ENCODE data around the gene LRRC2. TPM values are rescaled to one million over a fixed set of nuclear protein-coding genes. Genes with fewer than 3 reads are reported as not detected.

LRRC2 gene
- total and polyA plus RNA-seq, 9 of the 15 experiments (the other 6 are each of a cell fraction or from before 2014, with no cell fraction given), result 0.01 to 0.04 (median 0.03) TPM; not detected in 5

DNA sequence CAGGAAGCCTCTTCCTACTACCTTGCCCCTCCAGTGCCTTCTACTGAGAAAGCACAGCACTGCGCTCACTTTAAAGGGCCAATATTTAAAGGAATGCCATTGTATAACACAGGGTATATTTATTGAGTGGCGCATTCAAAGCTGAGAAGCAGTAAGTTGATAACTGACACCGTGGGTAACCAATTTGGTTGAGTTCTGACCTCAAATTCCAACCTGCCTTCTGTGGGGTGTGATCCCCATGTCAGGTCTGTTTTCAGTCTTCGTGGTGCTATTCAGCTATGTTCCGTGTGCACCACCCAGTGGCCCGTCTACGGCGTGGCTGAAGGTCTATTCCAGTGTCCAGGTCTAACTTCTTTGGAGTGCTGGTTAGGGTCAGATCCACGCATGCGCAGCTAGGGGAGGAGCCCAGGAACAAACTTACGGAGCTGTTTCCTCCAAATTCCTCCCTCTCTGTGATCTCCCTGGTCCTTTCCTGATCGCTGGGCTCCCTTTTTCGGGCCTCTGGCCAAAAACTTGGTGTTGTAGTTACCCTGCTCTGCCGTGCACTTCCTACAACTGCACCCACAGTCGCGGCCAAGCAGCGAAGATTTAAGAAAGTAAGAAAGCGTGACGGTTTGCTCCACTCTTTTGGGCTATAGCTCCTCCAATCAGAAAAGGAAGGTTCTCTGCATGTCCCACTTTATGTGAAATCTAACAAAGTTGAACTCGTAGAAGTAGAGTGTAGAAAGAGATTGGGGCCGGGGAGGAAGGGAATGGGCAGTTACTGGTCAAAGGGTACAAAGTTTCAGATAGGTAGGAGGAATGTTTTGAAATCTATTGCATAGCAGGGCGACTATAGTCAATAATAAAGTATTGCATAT is 7.7 kb downstream of the LRRC2 start (continued):
- TF ChIP-seq, protein P1, sequence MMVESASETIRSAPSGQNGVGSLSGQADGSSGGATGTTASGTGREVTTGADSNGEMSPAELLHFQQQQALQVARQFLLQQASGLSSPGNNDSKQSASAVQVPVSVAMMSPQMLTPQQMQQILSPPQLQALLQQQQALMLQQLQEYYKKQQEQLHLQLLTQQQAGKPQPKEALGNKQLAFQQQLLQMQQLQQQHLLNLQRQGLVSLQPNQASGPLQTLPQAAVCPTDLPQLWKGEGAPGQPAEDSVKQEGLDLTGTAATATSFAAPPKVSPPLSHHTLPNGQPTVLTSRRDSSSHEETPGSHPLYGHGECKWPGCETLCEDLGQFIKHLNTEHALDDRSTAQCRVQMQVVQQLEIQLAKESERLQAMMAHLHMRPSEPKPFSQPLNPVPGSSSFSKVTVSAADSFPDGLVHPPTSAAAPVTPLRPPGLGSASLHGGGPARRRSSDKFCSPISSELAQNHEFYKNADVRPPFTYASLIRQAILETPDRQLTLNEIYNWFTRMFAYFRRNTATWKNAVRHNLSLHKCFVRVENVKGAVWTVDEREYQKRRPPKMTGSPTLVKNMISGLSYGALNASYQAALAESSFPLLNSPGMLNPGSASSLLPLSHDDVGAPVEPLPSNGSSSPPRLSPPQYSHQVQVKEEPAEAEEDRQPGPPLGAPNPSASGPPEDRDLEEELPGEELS (CRISPR knock-in tag; IDR thresholded peaks at IDR 0.05; ENCODE audit: borderline replicate concordance), result no peak
- TF ChIP-seq, protein P2, sequence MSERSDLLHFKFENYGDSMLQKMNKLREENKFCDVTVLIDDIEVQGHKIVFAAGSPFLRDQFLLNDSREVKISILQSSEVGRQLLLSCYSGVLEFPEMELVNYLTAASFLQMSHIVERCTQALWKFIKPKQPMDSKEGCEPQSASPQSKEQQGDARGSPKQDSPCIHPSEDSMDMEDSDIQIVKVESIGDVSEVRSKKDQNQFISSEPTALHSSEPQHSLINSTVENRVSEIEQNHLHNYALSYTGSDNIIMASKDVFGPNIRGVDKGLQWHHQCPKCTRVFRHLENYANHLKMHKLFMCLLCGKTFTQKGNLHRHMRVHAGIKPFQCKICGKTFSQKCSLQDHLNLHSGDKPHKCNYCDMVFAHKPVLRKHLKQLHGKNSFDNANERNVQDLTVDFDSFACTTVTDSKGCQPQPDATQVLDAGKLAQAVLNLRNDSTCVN (CRISPR knock-in tag; IDR thresholded peaks at IDR 0.05), result 0 out of 2 replicates have a peak, but pooled peaks have one; percentile 61
- TF ChIP-seq, protein P3, sequence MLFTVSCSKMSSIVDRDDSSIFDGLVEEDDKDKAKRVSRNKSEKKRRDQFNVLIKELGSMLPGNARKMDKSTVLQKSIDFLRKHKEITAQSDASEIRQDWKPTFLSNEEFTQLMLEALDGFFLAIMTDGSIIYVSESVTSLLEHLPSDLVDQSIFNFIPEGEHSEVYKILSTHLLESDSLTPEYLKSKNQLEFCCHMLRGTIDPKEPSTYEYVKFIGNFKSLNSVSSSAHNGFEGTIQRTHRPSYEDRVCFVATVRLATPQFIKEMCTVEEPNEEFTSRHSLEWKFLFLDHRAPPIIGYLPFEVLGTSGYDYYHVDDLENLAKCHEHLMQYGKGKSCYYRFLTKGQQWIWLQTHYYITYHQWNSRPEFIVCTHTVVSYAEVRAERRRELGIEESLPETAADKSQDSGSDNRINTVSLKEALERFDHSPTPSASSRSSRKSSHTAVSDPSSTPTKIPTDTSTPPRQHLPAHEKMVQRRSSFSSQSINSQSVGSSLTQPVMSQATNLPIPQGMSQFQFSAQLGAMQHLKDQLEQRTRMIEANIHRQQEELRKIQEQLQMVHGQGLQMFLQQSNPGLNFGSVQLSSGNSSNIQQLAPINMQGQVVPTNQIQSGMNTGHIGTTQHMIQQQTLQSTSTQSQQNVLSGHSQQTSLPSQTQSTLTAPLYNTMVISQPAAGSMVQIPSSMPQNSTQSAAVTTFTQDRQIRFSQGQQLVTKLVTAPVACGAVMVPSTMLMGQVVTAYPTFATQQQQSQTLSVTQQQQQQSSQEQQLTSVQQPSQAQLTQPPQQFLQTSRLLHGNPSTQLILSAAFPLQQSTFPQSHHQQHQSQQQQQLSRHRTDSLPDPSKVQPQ (CRISPR knock-in tag; IDR thresholded peaks at IDR 0.05; ENCODE audit: borderline replicate concordance), result no peak
- TF ChIP-seq NRF1 (conservative IDR thresholded peaks at IDR 0.05 in 1 of 2, IDR thresholded peaks at IDR 0.05 in 1 of 2), result peak; percentile 96 to 97
- TF ChIP-seq, protein P4, sequence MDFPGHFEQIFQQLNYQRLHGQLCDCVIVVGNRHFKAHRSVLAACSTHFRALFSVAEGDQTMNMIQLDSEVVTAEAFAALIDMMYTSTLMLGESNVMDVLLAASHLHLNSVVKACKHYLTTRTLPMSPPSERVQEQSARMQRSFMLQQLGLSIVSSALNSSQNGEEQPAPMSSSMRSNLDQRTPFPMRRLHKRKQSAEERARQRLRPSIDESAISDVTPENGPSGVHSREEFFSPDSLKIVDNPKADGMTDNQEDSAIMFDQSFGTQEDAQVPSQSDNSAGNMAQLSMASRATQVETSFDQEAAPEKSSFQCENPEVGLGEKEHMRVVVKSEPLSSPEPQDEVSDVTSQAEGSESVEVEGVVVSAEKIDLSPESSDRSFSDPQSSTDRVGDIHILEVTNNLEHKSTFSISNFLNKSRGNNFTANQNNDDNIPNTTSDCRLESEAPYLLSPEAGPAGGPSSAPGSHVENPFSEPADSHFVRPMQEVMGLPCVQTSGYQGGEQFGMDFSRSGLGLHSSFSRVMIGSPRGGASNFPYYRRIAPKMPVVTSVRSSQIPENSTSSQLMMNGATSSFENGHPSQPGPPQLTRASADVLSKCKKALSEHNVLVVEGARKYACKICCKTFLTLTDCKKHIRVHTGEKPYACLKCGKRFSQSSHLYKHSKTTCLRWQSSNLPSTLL (IDR thresholded peaks at IDR 0.05), result no peak
- TF ChIP-seq ARID1B (IDR thresholded peaks at IDR 0.05), result 0 out of 2 replicates have a peak, but pooled peaks have one; percentile 30
- TF ChIP-seq PCBP2 (IDR thresholded peaks at IDR 0.05; ENCODE audit: low read depth, low read length, poor library complexity, severe bottlenecking), result no peak
- no peak for TF ChIP-seq TAF7 (tag; IDR thresholded peaks at IDR 0.05)
- TF ChIP-seq, protein P5, sequence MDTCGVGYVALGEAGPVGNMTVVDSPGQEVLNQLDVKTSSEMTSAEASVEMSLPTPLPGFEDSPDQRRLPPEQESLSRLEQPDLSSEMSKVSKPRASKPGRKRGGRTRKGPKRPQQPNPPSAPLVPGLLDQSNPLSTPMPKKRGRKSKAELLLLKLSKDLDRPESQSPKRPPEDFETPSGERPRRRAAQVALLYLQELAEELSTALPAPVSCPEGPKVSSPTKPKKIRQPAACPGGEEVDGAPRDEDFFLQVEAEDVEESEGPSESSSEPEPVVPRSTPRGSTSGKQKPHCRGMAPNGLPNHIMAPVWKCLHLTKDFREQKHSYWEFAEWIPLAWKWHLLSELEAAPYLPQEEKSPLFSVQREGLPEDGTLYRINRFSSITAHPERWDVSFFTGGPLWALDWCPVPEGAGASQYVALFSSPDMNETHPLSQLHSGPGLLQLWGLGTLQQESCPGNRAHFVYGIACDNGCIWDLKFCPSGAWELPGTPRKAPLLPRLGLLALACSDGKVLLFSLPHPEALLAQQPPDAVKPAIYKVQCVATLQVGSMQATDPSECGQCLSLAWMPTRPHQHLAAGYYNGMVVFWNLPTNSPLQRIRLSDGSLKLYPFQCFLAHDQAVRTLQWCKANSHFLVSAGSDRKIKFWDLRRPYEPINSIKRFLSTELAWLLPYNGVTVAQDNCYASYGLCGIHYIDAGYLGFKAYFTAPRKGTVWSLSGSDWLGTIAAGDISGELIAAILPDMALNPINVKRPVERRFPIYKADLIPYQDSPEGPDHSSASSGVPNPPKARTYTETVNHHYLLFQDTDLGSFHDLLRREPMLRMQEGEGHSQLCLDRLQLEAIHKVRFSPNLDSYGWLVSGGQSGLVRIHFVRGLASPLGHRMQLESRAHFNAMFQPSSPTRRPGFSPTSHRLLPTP (IDR thresholded peaks at IDR 0.05; ENCODE audit: borderline replicate concordance, extremely low read depth, insufficient read length), result no peak
- TF ChIP-seq CTBP1 (IDR thresholded peaks at IDR 0.05; ENCODE audit: borderline replicate concordance), result peak; percentile 91
- TF ChIP-seq, protein P6, sequence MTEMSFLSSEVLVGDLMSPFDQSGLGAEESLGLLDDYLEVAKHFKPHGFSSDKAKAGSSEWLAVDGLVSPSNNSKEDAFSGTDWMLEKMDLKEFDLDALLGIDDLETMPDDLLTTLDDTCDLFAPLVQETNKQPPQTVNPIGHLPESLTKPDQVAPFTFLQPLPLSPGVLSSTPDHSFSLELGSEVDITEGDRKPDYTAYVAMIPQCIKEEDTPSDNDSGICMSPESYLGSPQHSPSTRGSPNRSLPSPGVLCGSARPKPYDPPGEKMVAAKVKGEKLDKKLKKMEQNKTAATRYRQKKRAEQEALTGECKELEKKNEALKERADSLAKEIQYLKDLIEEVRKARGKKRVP (CRISPR knock-in tag; IDR thresholded peaks at IDR 0.05), result peak; percentile 44; the same call in 1 of the 2 replicates
